Embryonic facial prominence (tissue), 1 donor: ENCODE results near the gene KLK8.
"Not testable (repeated sequence)": the region's sequence is repeated elsewhere in the genome, so short reads cannot be mapped to it uniquely, and the experiment has no call there.

ENCODE experiments used
- DNase-seq: peaks from one replicate; pipeline ENCODE4 v3.0.0-alpha.2; 2016; ENCODE audit errors: extremely low spot score

KLK8 gene

DNA sequence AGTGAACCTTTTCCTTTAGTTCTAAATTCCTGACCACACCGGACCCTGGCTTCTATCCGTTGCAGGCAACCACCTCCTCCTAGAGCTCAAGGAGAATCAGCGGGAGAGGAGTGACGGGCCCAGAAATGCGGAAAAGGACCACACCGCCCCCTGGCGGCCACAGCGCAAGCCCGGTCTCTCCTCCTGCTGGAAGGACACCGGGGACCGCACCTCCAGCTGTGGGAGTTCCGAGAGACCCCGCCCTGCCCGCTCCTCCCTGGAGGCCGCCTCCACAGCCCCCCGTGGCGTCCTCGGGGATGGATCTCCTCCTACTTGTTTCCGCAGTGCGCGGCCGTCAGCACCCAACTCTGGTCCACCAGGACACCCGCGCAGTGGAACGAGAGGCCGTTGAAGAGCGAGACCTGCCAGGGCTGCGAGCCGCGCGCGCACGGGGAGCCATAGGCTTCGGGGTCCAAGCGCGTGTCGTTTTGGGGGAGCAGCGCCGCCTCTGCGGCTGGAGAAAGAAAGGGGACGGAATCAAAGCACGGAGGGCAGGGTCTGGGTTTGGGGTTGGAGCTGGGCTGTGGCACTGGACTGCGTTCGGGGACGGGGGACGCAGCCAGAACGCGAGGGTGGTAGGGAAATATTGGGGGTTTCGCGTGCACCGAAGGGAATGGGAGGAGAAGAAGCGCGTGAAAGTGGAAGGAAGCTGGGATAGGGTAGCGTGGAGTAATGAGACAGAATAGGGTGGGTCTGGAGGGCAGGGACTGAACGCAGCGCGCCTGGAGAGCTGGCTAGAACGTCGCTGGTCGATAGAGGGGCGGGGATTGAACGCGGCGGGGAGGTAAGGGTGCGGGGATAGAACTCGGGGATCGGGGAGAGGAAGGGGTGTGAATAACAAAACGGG lies 15.6 kb upstream of the KLK8 start:
- DNase-seq: no peak

DNA sequence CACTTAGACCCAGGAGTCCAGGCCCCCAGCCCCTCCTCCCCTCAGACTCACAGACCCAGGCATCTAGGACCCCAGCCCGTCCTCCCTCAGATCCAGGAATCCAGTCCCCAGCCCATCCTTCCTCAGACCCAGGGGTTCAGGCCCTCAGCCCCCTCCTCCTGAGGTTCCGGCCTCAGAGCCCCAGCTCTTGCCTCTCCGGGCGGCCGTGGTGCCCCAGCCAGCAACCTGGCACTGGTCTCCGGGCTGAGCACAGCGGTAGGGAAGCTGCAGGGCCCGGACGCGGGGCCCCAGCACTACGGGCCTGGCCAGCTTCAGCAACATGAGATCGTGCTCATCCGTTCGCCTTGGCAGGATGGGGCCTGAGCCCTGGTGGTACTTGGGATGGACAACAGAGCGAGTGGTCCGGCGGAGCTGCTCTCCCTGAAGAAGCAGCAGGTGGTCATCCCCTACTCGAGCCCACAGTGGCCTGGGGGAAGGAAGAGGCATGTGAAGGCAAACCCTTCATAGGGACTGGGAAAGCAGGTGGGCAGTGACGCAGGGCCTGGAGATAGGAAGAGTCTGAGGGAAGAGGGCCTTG lies 14.4 kb upstream of the KLK8 start:
- no peak for DNase-seq

GRCh38 chr19:51014242-51014641 lies 12.8 kb upstream of the KLK8 start:
- DNase-seq: no peak

DNA sequence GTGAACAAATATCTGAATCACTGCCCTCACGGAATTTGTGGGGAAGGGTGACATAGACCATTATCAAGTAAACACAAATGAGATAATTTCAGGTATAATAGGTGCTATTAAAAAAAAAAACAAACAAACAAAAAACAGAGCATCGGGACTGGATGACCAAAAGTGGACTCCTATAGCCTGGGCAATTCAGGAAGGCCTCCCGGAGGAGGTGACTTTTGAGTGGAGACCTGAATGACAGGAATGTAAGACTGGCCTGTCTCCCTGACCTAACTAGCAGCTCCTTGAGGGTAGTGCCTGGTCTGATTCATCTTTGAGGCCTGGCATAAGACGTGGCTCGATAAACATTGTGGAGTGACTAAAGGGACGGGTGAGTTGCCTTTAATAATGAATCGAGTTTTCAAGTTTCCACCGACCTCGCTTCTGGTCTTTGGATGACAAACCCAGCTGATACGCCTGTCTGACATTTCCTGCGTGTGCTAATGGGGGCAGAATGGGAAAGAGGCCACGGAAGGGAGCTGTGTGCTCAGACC lies 11.3 kb upstream of the KLK8 start:
- no peak for DNase-seq

DNA sequence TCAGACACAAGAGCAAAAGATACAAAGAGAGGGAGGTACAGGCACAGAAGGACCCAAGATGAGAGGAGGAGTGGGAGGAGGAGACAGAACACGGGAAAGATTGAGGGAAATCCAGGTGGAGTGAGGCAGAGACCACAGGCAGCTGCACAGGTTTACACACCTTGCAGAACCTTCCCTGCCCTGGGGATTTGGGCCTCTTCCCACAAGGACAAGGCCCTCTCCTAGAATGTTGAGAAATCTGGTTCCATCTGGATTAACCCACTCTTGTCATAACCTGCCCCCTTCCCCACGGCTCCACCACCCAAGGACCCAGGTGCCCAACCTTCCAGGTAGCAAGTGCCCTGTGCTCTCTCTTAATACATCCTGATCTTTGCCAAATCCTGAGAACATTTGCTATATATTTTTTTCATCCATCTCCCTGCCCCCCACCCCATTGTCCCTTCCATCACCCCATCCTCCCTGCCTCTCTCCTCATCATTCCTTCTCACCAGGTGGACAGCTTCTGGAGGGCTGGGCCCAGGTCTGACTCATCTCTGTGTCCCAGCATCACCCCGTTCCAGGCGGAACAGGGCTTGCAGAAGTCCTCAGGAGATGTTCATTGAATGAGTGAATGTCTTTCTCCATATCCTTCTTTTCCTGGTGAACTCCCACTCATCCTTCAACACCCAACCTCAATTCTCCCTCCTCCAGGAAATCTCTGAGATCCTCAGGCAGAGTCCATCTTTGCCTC lies 8.8 kb upstream of the KLK8 start:
- DNase-seq: no peak

- DNase-seq: no peak
These were observed 7.9 kb upstream of the KLK8 start for GRCh38 chr19:51009061-51009891.

DNA sequence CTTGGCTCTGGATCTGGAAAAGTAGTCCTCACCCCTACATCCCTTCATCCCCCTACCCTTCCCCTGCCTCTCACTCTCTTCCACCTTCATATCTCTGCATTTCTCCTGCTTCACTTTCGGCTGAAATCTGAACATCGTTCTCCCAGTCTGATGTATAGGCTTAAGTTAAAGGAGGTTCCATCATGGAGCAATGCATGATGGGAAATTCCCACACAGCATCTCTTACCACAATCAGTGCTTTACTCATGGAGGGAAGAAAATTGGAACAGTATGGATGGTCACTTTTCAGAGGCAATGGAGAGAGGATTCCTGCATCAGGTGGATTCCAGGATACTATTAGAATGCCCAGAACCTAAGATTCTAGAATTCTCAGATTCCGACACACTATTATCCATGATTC lies 6.1 kb upstream of the KLK8 start:
- no peak for DNase-seq

DNA sequence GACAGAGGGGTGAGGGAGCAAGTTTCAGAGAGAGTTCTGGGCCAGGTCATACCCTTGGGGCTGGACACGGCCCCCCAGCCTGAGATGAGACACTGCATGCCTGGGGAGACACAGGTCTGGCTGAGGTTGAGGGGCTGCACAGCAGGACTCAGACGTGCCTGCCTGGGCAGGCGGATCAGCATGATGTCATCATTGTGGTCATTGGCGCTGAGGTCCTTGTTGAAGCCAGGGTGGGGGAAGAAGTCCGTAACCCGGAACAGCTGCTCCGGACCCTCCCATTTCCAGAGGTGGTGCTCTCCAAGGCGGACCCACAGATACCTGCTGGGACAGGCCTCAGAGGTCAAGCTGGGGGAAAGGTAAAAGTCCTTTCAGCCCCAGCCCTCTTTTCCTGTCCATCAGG lies 5.0 kb upstream of the KLK8 start:
- no peak for DNase-seq

DNA sequence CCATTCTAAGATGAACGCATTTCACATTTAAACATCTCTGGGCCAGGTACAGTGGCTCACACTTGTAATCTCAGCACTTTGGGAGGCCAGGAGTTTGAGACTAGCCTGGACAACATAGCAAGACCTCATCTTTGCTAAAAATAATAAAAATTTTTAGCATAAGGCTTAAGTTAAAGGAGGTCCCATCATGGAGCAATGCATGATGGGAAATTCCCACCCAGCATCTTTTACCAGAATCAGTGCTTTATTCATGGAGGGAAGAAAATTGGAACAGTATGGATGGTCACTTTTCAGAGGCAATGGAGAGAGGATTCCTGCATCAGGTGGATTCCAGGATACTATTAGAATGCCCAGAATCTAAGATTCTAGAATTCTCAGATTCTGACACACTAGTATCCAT lies 3.8 kb upstream of the KLK8 start:
- DNase-seq: no peak

DNA sequence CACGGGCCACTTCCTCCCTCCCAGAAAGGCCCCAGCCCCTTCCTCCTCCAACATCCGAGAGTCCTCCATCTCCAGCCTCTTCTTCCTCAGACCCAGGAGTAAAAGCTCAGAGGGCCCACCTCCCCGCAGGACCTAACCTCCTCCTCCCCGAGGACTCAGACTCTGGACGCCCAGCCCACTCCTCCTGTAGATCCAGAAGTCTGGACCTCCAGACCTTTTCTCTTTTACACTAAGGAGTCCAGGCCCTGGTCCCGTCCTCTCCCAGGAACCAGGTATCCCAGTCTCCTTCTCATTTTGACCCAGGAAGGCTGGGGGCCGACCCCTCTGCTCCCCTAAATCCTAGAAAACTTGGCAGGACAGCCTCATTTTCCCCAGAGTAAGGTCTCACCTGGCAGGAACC lies 1.9 kb upstream of the KLK8 start:
- no peak for DNase-seq

DNA sequence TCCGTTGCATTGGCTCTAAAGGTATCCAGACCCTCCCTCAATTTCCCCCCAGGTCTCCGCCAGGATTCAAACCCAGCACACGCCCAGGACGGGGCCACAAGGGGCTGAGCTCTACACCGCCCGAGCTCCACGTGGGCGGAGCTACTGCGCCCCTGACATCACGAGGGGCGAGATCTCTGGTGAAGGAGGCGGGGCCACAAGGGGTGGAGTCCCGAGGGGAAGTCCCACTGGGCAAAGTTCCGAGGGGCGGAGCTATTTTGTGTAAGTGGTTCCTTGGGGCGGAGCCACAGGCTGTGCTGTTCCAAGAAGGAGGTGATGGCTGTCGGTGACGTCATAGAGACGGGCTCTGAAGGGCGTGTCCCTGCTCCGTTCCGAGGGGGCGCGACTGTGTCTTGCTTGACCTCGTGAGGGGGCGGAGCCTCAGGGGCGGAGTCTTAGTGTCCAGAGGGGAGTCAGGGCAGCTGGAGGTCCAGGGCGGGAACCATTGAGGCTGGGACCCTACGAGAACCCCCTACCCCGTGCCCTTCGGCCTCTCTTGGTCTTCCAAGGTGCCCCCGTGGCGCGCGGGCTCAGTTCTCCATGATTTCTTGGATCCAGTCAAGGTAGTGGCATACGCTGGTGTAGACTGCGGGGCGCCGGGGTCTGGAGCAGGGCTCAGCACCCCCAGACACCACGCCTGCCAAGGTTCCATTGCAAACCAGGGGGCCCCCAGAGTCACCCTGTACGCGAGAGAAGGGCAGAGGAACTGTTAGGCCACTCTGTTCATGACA lies 1.3 kb upstream of the KLK8 start:
- DNase-seq: no peak

GRCh38 chr19:51002089-51002532 lies 707 bp upstream of the KLK8 start:
- no peak for DNase-seq

DNA sequence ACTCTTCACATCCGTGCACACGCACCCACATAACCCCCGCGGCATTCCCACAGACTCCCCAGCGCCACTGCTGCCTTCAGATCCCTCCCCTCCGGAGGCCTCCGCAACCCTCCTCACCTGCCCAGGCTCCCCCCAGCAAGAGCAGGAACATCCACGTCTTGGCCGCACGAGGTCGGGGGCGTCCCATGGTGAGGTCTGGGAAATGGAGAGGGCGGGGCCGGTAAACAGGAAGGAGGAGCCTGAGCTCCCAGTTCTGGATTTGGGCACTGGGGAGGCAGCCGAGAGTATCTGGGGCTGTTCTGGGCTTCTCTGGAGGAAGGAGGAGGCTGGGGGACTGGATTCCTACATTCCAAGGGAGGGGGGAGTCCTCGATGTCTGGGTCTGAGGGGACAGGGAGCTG lies 423 bp downstream of the KLK8 start:
- DNase-seq: no peak

DNA sequence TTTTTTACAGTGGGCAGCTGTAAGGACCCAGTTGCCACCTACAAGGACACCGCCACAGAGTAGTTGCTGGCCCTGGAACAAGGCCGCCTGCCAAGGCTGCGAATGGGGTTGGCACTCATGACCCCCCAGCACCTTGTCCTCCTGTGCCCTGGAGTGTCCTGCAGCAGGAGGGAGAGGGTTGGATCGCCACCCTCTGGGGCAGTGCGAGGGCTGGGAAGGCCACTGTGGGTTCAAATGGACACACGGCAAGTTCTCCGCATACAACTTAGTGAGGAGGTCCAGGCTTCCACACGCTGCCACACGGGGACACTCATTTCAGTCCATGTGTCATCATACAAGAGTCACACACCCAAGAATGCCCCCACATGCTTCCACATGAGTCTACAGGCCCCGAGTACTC lies 978 bp downstream of the KLK8 start:
- DNase-seq: no peak

DNA sequence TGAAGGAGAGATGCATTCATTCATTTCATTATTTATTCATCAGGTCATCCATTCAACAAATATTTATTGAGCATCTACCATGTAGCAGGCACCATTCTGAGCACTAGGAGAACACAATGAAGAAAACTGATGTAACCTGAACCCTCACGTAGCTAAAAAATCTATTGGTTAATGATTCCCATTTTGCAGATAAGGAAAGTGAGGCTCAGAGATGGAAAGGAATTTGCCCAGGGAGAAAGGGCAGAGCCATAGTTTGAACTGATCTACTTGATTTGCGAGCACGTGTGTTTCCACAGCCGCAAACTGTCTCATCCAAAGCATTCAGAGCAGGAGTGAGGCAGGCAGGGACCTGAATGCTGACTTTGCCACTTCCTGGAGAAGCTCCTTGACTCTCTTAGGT lies 2.7 kb downstream of the KLK8 start:
- no peak for DNase-seq

GRCh38 chr19:50998061-50998460 lies 3.3 kb downstream of the KLK8 start:
- no peak for DNase-seq

DNA sequence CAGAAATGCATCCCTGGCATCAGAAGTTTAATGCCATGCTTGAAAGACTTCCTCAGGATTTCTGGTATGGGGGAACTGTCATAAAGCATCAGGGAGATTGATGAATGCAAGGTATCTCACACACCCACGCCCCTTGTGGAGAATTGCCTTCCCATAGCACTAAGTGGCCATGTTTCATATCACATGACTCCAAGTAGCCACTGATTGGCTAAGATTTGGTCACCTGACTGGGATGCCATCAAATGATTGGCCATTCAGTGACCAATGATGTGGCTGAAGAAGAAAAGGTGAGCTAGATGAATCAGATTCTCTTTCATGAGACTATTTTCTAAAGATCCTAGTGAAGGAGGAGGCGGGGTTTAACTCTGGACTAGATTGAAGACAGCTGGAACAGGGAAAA lies 7.3 kb downstream of the KLK8 start:
- DNase-seq: no peak

GRCh38 chr19:50992666-50993035 lies 8.8 kb downstream of the KLK8 start:
- DNase-seq: no peak

DNA sequence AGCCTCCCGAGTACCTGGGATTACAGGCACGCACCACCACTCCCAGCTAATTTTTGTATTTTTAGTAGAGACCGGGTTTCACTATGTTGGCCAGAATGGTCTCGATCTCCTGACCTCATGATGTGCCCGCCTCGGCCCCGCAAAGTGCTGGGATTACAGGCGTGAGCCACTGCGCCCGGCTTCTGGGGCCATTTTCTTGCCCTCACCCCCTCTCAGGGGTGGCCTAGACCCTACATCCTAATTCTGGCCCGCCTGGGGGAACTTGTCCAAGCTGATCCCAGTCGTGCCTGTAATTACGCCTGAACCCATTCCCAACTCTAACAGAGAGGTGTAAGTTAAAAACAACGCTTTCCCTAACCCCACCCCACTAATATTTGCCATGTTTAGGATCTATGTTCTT lies 17.0 kb downstream of the KLK8 start:
- DNase-seq: not testable (repeated sequence)

GRCh38 chr19:50983625-50984292 lies 17.6 kb downstream of the KLK8 start, which contains the start of gene KLK7:
Gene KLK7 (minus strand): TSS chr19:50983917. CDS start chr19:50982399, 1,518 bp downstream.
- DNase-seq: no peak
